ENCODE data around the gene MXRA7. TPM values are rescaled to one million over a fixed set of nuclear protein-coding genes. Genes with fewer than 3 reads are reported as not detected.
A peak's percentile ranks its signal among the peaks of the same experiment; 100 is the strongest.

Gene MXRA7
- total and polyA plus RNA-seq, 4 donors = 60.9 to 127 (median 83.2) TPM

DNA sequence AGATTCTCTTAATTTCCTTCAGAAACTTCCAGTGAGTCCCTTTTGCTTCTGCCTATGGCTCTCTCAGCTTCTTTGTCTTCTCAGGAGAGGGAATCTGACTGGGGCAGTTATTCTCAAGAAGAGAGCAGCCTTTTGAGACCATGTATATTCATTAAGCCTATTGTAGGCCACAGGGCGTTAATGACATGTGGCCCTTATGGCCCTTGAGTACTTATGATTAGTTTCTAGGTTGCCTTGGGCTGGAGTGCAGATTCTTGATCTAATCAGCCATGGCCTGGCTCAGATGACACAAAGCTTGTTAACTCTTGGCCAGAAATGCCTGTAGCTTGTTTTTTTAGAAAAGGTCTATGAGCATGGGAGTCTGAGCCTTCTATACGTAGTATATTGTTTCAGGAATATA, 44.5 kb upstream of the MXRA7 start:
- no peaks in the 10 kb centered on the region for H3K9me3 ChIP-seq (ENCODE audit: control insufficient read depth in 4 of 4, insufficient read depth in 3 of 4, low read length in 3 of 4)
- DNase-seq = no peak
- H3K4me3 ChIP-seq = no peak overlapping the region
- H3K4me1 ChIP-seq (ENCODE audit: control insufficient read depth in 5 of 5, insufficient read depth in 5 of 5, low read length in 5 of 5) = peaks cover 0 to 5% (median 0%) of the 10 kb centered on the region in 5 donors
- H3K27ac ChIP-seq (ENCODE audit: low read depth in 1 of 2, low read length in 1 of 2) = no peak overlapping the region
- TF ChIP-seq, protein P1, sequence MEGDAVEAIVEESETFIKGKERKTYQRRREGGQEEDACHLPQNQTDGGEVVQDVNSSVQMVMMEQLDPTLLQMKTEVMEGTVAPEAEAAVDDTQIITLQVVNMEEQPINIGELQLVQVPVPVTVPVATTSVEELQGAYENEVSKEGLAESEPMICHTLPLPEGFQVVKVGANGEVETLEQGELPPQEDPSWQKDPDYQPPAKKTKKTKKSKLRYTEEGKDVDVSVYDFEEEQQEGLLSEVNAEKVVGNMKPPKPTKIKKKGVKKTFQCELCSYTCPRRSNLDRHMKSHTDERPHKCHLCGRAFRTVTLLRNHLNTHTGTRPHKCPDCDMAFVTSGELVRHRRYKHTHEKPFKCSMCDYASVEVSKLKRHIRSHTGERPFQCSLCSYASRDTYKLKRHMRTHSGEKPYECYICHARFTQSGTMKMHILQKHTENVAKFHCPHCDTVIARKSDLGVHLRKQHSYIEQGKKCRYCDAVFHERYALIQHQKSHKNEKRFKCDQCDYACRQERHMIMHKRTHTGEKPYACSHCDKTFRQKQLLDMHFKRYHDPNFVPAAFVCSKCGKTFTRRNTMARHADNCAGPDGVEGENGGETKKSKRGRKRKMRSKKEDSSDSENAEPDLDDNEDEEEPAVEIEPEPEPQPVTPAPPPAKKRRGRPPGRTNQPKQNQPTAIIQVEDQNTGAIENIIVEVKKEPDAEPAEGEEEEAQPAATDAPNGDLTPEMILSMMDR (IDR thresholded peaks at IDR 0.05; ENCODE audit: control extremely low read depth, extremely low read depth) = no peak
- 97 to 98% methylated on average over 2 of the region's 2 CpGs for WGBS, 2 donors
- H3K27me3 ChIP-seq (ENCODE audit: control insufficient read depth in 3 of 3, insufficient read depth in 3 of 3, low read length in 2 of 3) = no peaks in the 10 kb centered on the region
- ATAC-seq (ENCODE audit: insufficient read depth, low FRiP score) = no peak
- peaks cover 8 to 15% (median 12%) of the 10 kb centered on the region in 4 donors for H3K36me3 ChIP-seq (ENCODE audit: control insufficient read depth in 4 of 4, insufficient read depth in 4 of 4, low read length in 4 of 4)
- H3K9ac ChIP-seq (ENCODE audit: insufficient read depth in 1 of 2, low read length in 2 of 2) = no peak overlapping the region

- 71 to 84% methylated on average over 12 of the region's 12 CpGs for WGBS, 2 donors
- peaks cover 8 to 19% (median 13%) of the 10 kb centered on the region in 4 donors for H3K36me3 ChIP-seq (ENCODE audit: control insufficient read depth in 4 of 4, insufficient read depth in 4 of 4, low read length in 4 of 4)
- H3K27me3 ChIP-seq (ENCODE audit: control insufficient read depth in 3 of 3, insufficient read depth in 3 of 3, low read length in 2 of 3) = no peaks in the 10 kb centered on the region
- ATAC-seq (ENCODE audit: insufficient read depth, low FRiP score) (no peak), DNase-seq (no peak)
- no peak overlapping the region for H3K9ac ChIP-seq (ENCODE audit: insufficient read depth in 1 of 2, low read length in 2 of 2)
- H3K4me1 ChIP-seq (ENCODE audit: control insufficient read depth in 5 of 5, insufficient read depth in 5 of 5, low read length in 5 of 5) = peaks cover 0 to 5% (median 0%) of the 10 kb centered on the region in 5 donors
- no peak overlapping the region for H3K27ac ChIP-seq (ENCODE audit: low read depth in 1 of 2, low read length in 1 of 2)
- TF ChIP-seq, protein P1 (IDR thresholded peaks at IDR 0.05; ENCODE audit: control extremely low read depth, extremely low read depth) = no peak
- no peaks in the 10 kb centered on the region for H3K9me3 ChIP-seq (ENCODE audit: control insufficient read depth in 4 of 4, insufficient read depth in 3 of 4, low read length in 3 of 4)
- no peak overlapping the region for H3K4me3 ChIP-seq
Measured at GRCh38 chr17:76753061-76753961, 42.5 kb upstream of the MXRA7 start.

GRCh38 chr17:76752006-76752405, 41.2 kb upstream of the MXRA7 start:
- H3K36me3 ChIP-seq (ENCODE audit: control insufficient read depth in 4 of 4, insufficient read depth in 4 of 4, low read length in 4 of 4) = peaks cover 6 to 14% (median 8%) of the 10 kb centered on the region in 4 donors
- no peak overlapping the region for H3K4me3 ChIP-seq
- no peak overlapping the region for H3K27ac ChIP-seq (ENCODE audit: low read depth in 1 of 2, low read length in 1 of 2)
- ATAC-seq (ENCODE audit: insufficient read depth, low FRiP score) = no peak
- TF ChIP-seq, protein P1 (IDR thresholded peaks at IDR 0.05; ENCODE audit: control extremely low read depth, extremely low read depth) = no peak
- DNase-seq = peak in 1 of 3 donors; percentile 27
- H3K9ac ChIP-seq (ENCODE audit: insufficient read depth in 1 of 2, low read length in 2 of 2) = no peak overlapping the region
- H3K4me1 ChIP-seq (ENCODE audit: control insufficient read depth in 5 of 5, insufficient read depth in 5 of 5, low read length in 5 of 5) = peaks cover 0 to 5% (median 0%) of the 10 kb centered on the region in 5 donors
- H3K27me3 ChIP-seq (ENCODE audit: control insufficient read depth in 3 of 3, insufficient read depth in 3 of 3, low read length in 2 of 3) = no peaks in the 10 kb centered on the region
- 63 to 88% methylated on average over 4 of the region's 4 CpGs for WGBS, 2 donors
- no peaks in the 10 kb centered on the region for H3K9me3 ChIP-seq (ENCODE audit: control insufficient read depth in 4 of 4, insufficient read depth in 3 of 4, low read length in 3 of 4)
